Measurements from ENCODE around the gene KCND3.

KCND3 gene

DNA sequence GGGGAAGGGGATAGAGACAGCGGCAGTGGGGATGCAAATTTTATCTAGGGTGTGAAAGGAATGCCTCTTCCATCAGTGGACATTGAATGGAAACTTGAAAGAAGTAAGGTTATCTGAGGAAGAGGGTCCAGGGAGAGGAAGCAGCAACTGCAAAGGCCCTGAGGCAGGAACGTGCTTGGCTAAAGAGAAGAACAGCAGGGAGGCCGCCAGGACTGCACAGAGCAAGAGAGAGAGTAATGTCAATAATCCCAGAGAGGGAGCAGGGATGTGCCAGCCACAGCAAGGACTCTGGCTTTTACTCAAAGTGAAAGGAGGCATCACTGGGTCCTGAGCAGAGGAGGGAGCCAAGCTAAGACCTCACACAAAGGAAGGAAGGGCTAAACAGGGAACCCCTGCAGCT lies 50.9 kb downstream of the KCND3 start:
- Histone ChIP-seq H3K79me2 (ENCODE audit: low read length) (no peaks in the 10 kb centered on the region), H3K9ac (ENCODE audit: low read length) (no peak overlapping the region), H3K4me1 (ENCODE audit: low read length) (no peaks in the 10 kb centered on the region), H3K27ac (ENCODE audit: low read length) (no peak overlapping the region), H3K27me3 (ENCODE audit: low read depth, low read length) (no peaks in the 10 kb centered on the region), H3K36me3 (replicated peaks; ENCODE audit: low read depth, low read length) (no peaks in the 10 kb centered on the region), H2AFZ (ENCODE audit: low read depth, low read length) (no peak overlapping the region), H4K20me1 (ENCODE audit: insufficient read depth, low read length) (no peaks in the 10 kb centered on the region), H3K4me2 (ENCODE audit: low read length) (no peak overlapping the region), H3K9me3 (ENCODE audit: insufficient read depth, low read length) (no peaks in the 10 kb centered on the region), H3K4me3 (ENCODE audit: low read length) (no peak overlapping the region)
- TF ChIP-seq EZH2phosphoT487 (IDR thresholded peaks at IDR 0.05; ENCODE audit: low read depth): no peak
- TF ChIP-seq, protein P1, sequence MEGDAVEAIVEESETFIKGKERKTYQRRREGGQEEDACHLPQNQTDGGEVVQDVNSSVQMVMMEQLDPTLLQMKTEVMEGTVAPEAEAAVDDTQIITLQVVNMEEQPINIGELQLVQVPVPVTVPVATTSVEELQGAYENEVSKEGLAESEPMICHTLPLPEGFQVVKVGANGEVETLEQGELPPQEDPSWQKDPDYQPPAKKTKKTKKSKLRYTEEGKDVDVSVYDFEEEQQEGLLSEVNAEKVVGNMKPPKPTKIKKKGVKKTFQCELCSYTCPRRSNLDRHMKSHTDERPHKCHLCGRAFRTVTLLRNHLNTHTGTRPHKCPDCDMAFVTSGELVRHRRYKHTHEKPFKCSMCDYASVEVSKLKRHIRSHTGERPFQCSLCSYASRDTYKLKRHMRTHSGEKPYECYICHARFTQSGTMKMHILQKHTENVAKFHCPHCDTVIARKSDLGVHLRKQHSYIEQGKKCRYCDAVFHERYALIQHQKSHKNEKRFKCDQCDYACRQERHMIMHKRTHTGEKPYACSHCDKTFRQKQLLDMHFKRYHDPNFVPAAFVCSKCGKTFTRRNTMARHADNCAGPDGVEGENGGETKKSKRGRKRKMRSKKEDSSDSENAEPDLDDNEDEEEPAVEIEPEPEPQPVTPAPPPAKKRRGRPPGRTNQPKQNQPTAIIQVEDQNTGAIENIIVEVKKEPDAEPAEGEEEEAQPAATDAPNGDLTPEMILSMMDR (IDR thresholded peaks at IDR 0.05; ENCODE audit: low read depth, low read length): no peak

DNA sequence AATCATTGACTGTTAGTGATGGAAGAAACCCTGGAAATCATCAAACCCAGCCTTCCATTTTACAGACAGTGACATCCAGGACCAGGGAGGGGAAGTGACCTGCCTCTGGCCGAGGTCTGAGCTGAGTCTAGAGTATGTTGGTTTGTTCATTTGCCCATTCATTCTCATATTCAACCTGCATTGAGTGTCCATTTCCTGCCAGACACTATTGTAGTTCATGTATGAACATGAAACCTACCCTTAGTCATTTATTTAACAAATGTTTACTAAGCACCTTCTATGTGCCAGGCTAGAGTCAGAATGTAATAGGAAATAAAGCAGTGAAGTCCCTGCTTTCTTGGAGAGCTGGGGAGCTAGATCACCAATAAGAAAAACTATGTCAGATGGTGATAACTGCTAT lies 51.3 kb downstream of the KCND3 start:
- no peak overlapping the region for H3K4me3 ChIP-seq (ENCODE audit: low read length)
- no peaks in the 10 kb centered on the region for H3K36me3 ChIP-seq (replicated peaks; ENCODE audit: low read depth, low read length)
- H2AFZ ChIP-seq (ENCODE audit: low read depth, low read length): no peak overlapping the region
- H3K79me2 ChIP-seq (ENCODE audit: low read length): no peaks in the 10 kb centered on the region
- no peak overlapping the region for H3K27ac ChIP-seq (ENCODE audit: low read length)
- H3K27me3 ChIP-seq (ENCODE audit: low read depth, low read length): no peaks in the 10 kb centered on the region
- H3K9me3 ChIP-seq (ENCODE audit: insufficient read depth, low read length): no peaks in the 10 kb centered on the region
- TF ChIP-seq, protein P1 (IDR thresholded peaks at IDR 0.05; ENCODE audit: low read depth, low read length): no peak
- TF ChIP-seq EZH2phosphoT487 (IDR thresholded peaks at IDR 0.05; ENCODE audit: low read depth): no peak
- no peaks in the 10 kb centered on the region for H4K20me1 ChIP-seq (ENCODE audit: insufficient read depth, low read length)
- H3K4me2 ChIP-seq (ENCODE audit: low read length): no peak overlapping the region
- H3K4me1 ChIP-seq (ENCODE audit: low read length): no peaks in the 10 kb centered on the region
- H3K9ac ChIP-seq (ENCODE audit: low read length): no peak overlapping the region

DNA sequence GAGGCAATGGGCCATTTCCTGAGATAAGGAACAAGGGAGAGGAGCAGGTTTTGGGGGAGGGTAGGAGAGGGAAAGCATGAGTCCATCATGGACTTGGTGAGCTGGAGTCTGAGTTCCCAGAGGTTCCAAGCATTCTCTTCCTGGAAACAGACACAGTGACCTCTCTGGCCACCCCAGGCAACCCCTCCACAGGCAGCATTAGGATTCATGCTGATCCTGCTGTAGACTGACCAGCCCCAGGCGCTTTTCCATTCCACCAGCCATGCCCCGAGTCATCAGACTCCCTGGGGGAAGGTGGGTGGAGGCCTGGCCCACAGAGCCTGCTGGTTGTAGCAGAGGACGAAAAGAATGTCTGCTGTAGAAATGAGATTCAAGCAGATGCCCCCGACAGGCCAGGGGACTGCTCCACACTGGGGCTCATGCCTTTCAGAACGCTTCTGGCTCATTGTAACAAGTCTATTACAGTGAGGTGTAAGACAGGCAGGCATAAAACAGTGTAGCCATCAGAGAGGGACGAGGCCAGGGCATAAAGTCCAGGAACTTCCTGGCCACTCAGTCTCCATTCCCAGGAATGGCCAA lies 52.2 kb downstream of the KCND3 start:
- H4K20me1 ChIP-seq (ENCODE audit: insufficient read depth, low read length): no peaks in the 10 kb centered on the region
- H3K4me2 ChIP-seq (ENCODE audit: low read length): no peak overlapping the region
- H3K9me3 ChIP-seq (ENCODE audit: insufficient read depth, low read length): no peaks in the 10 kb centered on the region
- TF ChIP-seq, protein P1 (IDR thresholded peaks at IDR 0.05; ENCODE audit: low read depth, low read length): no peak
- no peak for TF ChIP-seq EZH2phosphoT487 (IDR thresholded peaks at IDR 0.05; ENCODE audit: low read depth)
- no peak overlapping the region for H2AFZ ChIP-seq (ENCODE audit: low read depth, low read length)
- no peaks in the 10 kb centered on the region for H3K4me1 ChIP-seq (ENCODE audit: low read length)
- H3K9ac ChIP-seq (ENCODE audit: low read length): no peak overlapping the region
- H3K79me2 ChIP-seq (ENCODE audit: low read length): no peaks in the 10 kb centered on the region
- H3K4me3 ChIP-seq (ENCODE audit: low read length): no peak overlapping the region
- H3K36me3 ChIP-seq (replicated peaks; ENCODE audit: low read depth, low read length): no peaks in the 10 kb centered on the region
- H3K27me3 ChIP-seq (ENCODE audit: low read depth, low read length): no peaks in the 10 kb centered on the region
- H3K27ac ChIP-seq (ENCODE audit: low read length): no peak overlapping the region

DNA sequence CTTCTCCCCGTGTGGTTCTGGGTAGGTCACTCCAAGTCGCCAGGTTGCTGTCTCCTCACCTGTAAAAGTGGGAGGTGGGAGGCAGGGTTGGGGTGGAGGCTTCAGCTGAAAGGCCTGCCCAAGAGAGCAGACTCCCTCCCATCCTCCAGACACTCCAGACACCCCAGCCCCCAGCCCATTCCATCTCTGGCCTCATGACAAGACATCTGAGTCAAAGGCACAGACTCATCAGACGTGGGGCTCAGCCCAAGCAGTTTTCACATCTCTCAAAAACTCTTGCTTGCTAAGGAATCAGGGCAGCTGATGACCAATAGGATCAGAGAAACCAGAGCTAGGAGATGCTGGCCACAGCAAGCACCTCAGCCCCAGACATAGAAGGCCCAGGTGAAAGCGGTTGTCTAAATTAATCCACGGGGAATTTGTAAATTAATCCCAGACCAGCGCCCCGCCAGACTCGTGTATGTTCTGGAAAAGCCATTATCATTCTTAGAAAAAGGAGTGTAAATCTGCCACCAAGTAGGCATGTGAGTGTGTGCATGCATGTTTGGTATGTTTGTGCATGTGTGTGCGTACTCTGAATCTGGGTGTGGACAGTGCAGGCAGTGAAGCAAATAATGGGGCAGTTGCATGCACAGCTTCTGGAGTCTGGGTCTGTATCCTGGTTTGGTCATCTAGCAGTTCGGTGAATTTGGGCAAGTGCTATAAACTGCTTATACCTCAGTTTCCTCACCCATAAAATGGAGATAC lies 55.2 kb downstream of the KCND3 start:
- no peaks in the 10 kb centered on the region for H3K4me1 ChIP-seq (ENCODE audit: low read length)
- no peak overlapping the region for H3K4me2 ChIP-seq (ENCODE audit: low read length)
- no peak overlapping the region for H3K27ac ChIP-seq (ENCODE audit: low read length)
- no peaks in the 10 kb centered on the region for H3K36me3 ChIP-seq (replicated peaks; ENCODE audit: low read depth, low read length)
- no peak overlapping the region for H3K4me3 ChIP-seq (ENCODE audit: low read length)
- no peak overlapping the region for H3K9ac ChIP-seq (ENCODE audit: low read length)
- TF ChIP-seq, protein P1 (IDR thresholded peaks at IDR 0.05; ENCODE audit: low read depth, low read length): no peak
- TF ChIP-seq EZH2phosphoT487 (IDR thresholded peaks at IDR 0.05; ENCODE audit: low read depth): no peak
- no peaks in the 10 kb centered on the region for H3K9me3 ChIP-seq (ENCODE audit: insufficient read depth, low read length)
- H4K20me1 ChIP-seq (ENCODE audit: insufficient read depth, low read length): no peaks in the 10 kb centered on the region
- H3K79me2 ChIP-seq (ENCODE audit: low read length): no peaks in the 10 kb centered on the region
- H2AFZ ChIP-seq (ENCODE audit: low read depth, low read length): no peak overlapping the region
- H3K27me3 ChIP-seq (ENCODE audit: low read depth, low read length): peaks cover 4% of the 10 kb centered on the region; the same call in 1 of the 2 replicates
